SK-N-SH (cell line): ENCODE measurements around the gene SCGB3A1. TPM values are rescaled to one million over a fixed set of nuclear protein-coding genes. Genes with fewer than 3 reads are reported as not detected.
A peak's percentile ranks its signal among the peaks of the same experiment; 100 is the strongest.

Experiments
- CTCF ChIA-PET: fragments of 300-600, 350-600 bp; formaldehyde crosslinking; extraction: SDS; loops from one replicate; lab custom pipeline; 2021; lab: Yijun Ruan, JAX
- POLR2A ChIA-PET: fragments of 350-600 bp; sonication (Branson Sonifier 250); formaldehyde crosslinking; extraction: SDS; loops from one replicate; lab custom pipeline; 2020; ENCODE audit warnings: antibody characterized with exemption, inconsistent platforms; lab: Yijun Ruan, JAX
- DNase-seq: peaks from one replicate; pipeline ENCODE4 v3.0.0; 2012
- H2AFZ ChIP-seq: fragments of 200-600 bp; sonication (generic); 2 replicates; pipeline ENCODE4 v1.8.1; 2016; ENCODE audit warnings: antibody characterized with exemption, mild to moderate bottlenecking, low read depth
- H3F3A ChIP-seq: fragments of 200-600 bp; sonication (generic); replicated peaks from 2 replicates; pipeline ENCODE3; 2016; ENCODE audit warnings: antibody characterized with exemption, mild to moderate bottlenecking; ENCODE audit not compliant: insufficient read depth
- H3K27ac ChIP-seq, 2 experiments: fragments of 200-500 bp in 1 of 2; fragments of 200-600 bp in 1 of 2; sonication (Bioruptor generic) in 1 of 2; sonication (generic), shearing (Covaris generic) in 1 of 2; 2 replicates each; pipeline versions ENCODE4 v1.5.1 to v1.6.1; 2014 to 2016; ENCODE audit warnings: low read depth in 2 of 2, inconsistent platforms in 1 of 2, low read length in 1 of 2, mild to moderate bottlenecking in 1 of 2, mixed read lengths in 1 of 2
- H3K27me3 ChIP-seq: fragments of 200-600 bp; sonication (generic), shearing (Covaris generic); 2 replicates; pipeline ENCODE4 v1.6.1; 2016; ENCODE audit warnings: mixed run types; ENCODE audit not compliant: insufficient read depth
- H3K36me3 ChIP-seq, 2 experiments: fragments of 200-500 bp in 1 of 2; fragments of 200-600 bp in 1 of 2; sonication (Bioruptor generic) in 1 of 2; sonication (generic) in 1 of 2; replicated peaks in 1 of 2; 2 replicates each; pipeline versions ENCODE3 to v1.5.1; 2014 to 2016; ENCODE audit warnings: low read length in 1 of 2, mild to moderate bottlenecking in 1 of 2; ENCODE audit not compliant: insufficient read depth in 2 of 2, control insufficient read depth in 1 of 2
- H3K4me1 ChIP-seq, 2 experiments: fragments of 200-500 bp in 1 of 2; fragments of 200-600 bp in 1 of 2; sonication (Bioruptor generic) in 1 of 2; sonication (generic), shearing (Covaris generic) in 1 of 2; 2 replicates each; pipeline versions ENCODE4 v1.5.1 to v1.6.1; 2014 to 2016; ENCODE audit warnings: low read depth in 1 of 2, low read length in 1 of 2, mixed run types in 1 of 2; ENCODE audit not compliant: insufficient read depth in 2 of 2, control insufficient read depth in 1 of 2
- H3K4me2 ChIP-seq: fragments of 200-600 bp; sonication (generic), shearing (Covaris generic); 2 replicates; pipeline ENCODE4 v1.6.1; 2017; ENCODE audit warnings: mixed run types
- H3K4me3 ChIP-seq, 2 experiments: fragments of 200-500 bp in 1 of 2; fragments of 200-600 bp in 1 of 2; sonication (Bioruptor generic) in 1 of 2; sonication (generic), shearing (Covaris generic) in 1 of 2; 2 replicates each; pipeline versions ENCODE4 v1.5.1 to v1.8.1; 2014 to 2016; ENCODE audit warnings: low read depth in 2 of 2, inconsistent platforms in 1 of 2, low read length in 1 of 2, mild to moderate bottlenecking in 1 of 2, mixed read lengths in 1 of 2, moderate library complexity in 1 of 2
- H3K79me2 ChIP-seq: fragments of 200-600 bp; sonication (generic); 2 replicates; pipeline ENCODE4 v1.8.1; 2017; ENCODE audit warnings: mild to moderate bottlenecking; ENCODE audit not compliant: insufficient read depth
- H3K9ac ChIP-seq: fragments of 200-600 bp; sonication (generic); 2 replicates; pipeline ENCODE4 v1.6.1; 2017; ENCODE audit warnings: mixed run types
- H3K9me2 ChIP-seq: fragments of 200-600 bp; sonication (generic); 2 replicates; pipeline ENCODE4 v1.6.1; 2017; ENCODE audit warnings: mixed run types
- H3K9me3 ChIP-seq: fragments of 200-600 bp; sonication (generic); 2 replicates; pipeline ENCODE4 v1.6.1; 2017; ENCODE audit warnings: mixed run types, mild to moderate bottlenecking, moderate library complexity
- H4K20me1 ChIP-seq: fragments of 200-600 bp; sonication (generic); 2 replicates; pipeline ENCODE4 v1.6.1; 2017; ENCODE audit warnings: mild to moderate bottlenecking, mixed run types; ENCODE audit not compliant: insufficient read depth
- CHD2 ChIP-seq: fragments of 150-350 bp; IDR thresholded peaks from 2 replicates; pipeline ENCODE4 v1.6.1; 2018; ENCODE audit warnings: low read length; ENCODE audit not compliant: partially characterized antibody
- ELF1 ChIP-seq: IDR thresholded peaks from 2 replicates; pipeline ENCODE4 v1.4.0; 2012
- EZH2phosphoT487 ChIP-seq: fragments of 200-600 bp; sonication (generic); IDR thresholded peaks from 2 replicates; pipeline ENCODE4 v1.6.1; 2017; ENCODE audit warnings: low read depth, mixed run types, mild to moderate bottlenecking, antibody characterized with exemption, moderate library complexity, borderline replicate concordance
- FOSL2 ChIP-seq: IDR thresholded peaks from 2 replicates; pipeline ENCODE4 v1.4.0; 2012; ENCODE audit warnings: low read depth, mild to moderate bottlenecking, moderate library complexity, borderline replicate concordance
- GABPA ChIP-seq: IDR thresholded peaks from 2 replicates; pipeline ENCODE4 v1.4.0; 2012; ENCODE audit warnings: low read depth, mild to moderate bottlenecking
- MXI1 ChIP-seq: IDR thresholded peaks from 2 replicates; pipeline ENCODE4 v1.6.1; 2012; ENCODE audit warnings: mild to moderate bottlenecking, low read depth, low read length, improper control_type of control experiment
- NFIC ChIP-seq: IDR thresholded peaks from 2 replicates; pipeline ENCODE4 v1.4.0; 2012; ENCODE audit warnings: borderline replicate concordance
- RAD21 ChIP-seq: IDR thresholded peaks from 2 replicates; pipeline ENCODE4 v1.6.1; 2012; ENCODE audit warnings: mild to moderate bottlenecking, low read length
- RCOR1 ChIP-seq: fragments of 150-350 bp; IDR thresholded peaks from 2 replicates; pipeline ENCODE4 v1.6.1; 2017; ENCODE audit warnings: antibody characterized with exemption, low read length
- RXRA ChIP-seq: IDR thresholded peaks from 2 replicates; pipeline ENCODE4 v1.4.0; 2012; ENCODE audit warnings: low read depth, mild to moderate bottlenecking, borderline replicate concordance
- SIN3A ChIP-seq: IDR thresholded peaks from 2 replicates; pipeline ENCODE4 v1.6.1; 2012; ENCODE audit warnings: low read depth, mild to moderate bottlenecking, low read length, moderate library complexity, borderline replicate concordance
- SMC3 ChIP-seq: IDR thresholded peaks from 2 replicates; pipeline ENCODE4 v1.6.1; 2012; ENCODE audit warnings: low read depth, low read length, improper control_type of control experiment
- WGBS: methylation state at CpG from one replicate; pipeline ENCODE4 v1.1.6; 2017; ENCODE audit warnings: low lambda C conversion rate; 5-methylcytosine and 5-hydroxymethylcytosine counted together
- polyA plus RNA-seq, 3 experiments: library from polyadenylated mRNA; depleted of rRNA; stranded (reverse); fragments of >200 nt; gene quantifications; 2 replicates each; pipeline ENCODE4 v1.2.3, GENCODE V29; 2012
- TF ChIP-seq, protein P1 (sequence below): fragments of 200-600 bp; sonication (generic); IDR thresholded peaks from 2 replicates; pipeline ENCODE4 v1.6.1; 2017; ENCODE audit warnings: antibody characterized with exemption, mild to moderate bottlenecking, moderate library complexity
- TF ChIP-seq, protein P2 (sequence below): fragments of 150-350 bp; IDR thresholded peaks from 2 replicates; pipeline ENCODE4 v1.6.1; 2016; ENCODE audit warnings: mild to moderate bottlenecking, low read depth, low read length
- TF ChIP-seq, protein P3 (sequence below): IDR thresholded peaks from 2 replicates; pipeline ENCODE4; 2012
- TF ChIP-seq, protein P4 (sequence below): IDR thresholded peaks from 2 replicates; pipeline ENCODE4 v1.4.0; 2012; ENCODE audit warnings: low read depth
- TF ChIP-seq, protein P5 (sequence below): IDR thresholded peaks from 2 replicates; pipeline ENCODE4 v1.6.1; 2012; ENCODE audit warnings: mild to moderate bottlenecking, low read depth, low read length, moderate library complexity

SCGB3A1 gene
- polyA plus RNA-seq, 1 of the 3 experiments (the other 2 are of a cell fraction): not detected

DNA sequence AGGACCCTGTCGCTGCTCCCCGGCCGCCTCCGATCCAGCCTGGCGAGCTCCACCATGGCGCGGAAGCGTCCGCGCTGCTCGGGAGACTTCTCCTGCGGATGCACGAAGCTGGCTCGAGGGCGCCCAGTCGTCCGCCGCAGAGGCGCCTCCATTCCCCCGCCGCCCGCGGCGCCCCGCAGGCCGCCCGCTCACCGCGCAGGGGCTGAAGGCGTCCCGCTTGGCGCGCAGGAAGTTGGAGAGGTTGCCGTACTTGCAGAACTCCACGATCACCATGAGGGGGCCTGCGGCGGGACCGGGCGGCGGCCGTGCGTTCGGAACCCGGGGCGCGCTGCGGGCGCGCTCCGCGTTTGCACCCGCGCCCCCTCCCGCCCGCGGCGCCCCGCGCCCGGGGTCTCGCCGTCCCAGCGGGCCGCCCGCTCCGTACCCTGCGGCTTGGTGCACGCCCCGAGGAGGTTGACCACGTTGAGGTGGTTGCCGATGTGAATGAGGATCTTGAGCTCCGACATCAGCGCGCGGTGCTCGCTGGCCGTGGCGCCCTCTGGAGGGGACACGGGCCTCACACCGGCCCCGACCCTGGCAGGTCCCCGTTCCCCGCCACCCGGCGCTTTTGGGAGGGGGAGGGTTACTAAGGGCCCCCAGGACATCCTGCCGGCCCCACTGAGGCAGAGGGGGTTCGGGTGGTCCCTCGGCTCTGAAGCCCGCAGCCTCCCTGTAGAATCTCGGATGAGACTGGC is 27.7 kb upstream of the SCGB3A1 start:
- H3K9me2 ChIP-seq: no peaks in the 10 kb centered on the region
- no peaks in the 10 kb centered on the region for H3K9me3 ChIP-seq
- TF ChIP-seq, protein P1, sequence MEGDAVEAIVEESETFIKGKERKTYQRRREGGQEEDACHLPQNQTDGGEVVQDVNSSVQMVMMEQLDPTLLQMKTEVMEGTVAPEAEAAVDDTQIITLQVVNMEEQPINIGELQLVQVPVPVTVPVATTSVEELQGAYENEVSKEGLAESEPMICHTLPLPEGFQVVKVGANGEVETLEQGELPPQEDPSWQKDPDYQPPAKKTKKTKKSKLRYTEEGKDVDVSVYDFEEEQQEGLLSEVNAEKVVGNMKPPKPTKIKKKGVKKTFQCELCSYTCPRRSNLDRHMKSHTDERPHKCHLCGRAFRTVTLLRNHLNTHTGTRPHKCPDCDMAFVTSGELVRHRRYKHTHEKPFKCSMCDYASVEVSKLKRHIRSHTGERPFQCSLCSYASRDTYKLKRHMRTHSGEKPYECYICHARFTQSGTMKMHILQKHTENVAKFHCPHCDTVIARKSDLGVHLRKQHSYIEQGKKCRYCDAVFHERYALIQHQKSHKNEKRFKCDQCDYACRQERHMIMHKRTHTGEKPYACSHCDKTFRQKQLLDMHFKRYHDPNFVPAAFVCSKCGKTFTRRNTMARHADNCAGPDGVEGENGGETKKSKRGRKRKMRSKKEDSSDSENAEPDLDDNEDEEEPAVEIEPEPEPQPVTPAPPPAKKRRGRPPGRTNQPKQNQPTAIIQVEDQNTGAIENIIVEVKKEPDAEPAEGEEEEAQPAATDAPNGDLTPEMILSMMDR: peak; percentile 53
- TF ChIP-seq, protein P2, sequence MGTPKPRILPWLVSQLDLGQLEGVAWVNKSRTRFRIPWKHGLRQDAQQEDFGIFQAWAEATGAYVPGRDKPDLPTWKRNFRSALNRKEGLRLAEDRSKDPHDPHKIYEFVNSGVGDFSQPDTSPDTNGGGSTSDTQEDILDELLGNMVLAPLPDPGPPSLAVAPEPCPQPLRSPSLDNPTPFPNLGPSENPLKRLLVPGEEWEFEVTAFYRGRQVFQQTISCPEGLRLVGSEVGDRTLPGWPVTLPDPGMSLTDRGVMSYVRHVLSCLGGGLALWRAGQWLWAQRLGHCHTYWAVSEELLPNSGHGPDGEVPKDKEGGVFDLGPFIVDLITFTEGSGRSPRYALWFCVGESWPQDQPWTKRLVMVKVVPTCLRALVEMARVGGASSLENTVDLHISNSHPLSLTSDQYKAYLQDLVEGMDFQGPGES: no peak
- TF ChIP-seq SMC3 (no peak; the same call in 1 of the 2 replicates), RXRA (no peak), RAD21 (0 out of 2 replicates have a peak, but pooled peaks have one; percentile 9)
- TF ChIP-seq, protein P3, sequence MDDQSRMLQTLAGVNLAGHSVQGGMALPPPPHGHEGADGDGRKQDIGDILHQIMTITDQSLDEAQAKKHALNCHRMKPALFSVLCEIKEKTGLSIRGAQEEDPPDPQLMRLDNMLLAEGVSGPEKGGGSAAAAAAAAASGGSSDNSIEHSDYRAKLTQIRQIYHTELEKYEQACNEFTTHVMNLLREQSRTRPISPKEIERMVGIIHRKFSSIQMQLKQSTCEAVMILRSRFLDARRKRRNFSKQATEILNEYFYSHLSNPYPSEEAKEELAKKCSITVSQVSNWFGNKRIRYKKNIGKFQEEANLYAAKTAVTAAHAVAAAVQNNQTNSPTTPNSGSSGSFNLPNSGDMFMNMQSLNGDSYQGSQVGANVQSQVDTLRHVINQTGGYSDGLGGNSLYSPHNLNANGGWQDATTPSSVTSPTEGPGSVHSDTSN: no peak
- no peaks in the 10 kb centered on the region for H3F3A ChIP-seq
- H3K4me1 ChIP-seq: no peaks in the 10 kb centered on the region
- H4K20me1 ChIP-seq: no peaks in the 10 kb centered on the region
- peaks cover 18% of the 10 kb centered on the region for H3K27me3 ChIP-seq
- peak overlapping the region; percentile 35 to 46; a peak in 3 of 4 replicates for H3K4me3 ChIP-seq
- peak; percentile 91 for DNase-seq
- peak overlapping the region; percentile 83 for H3K4me2 ChIP-seq
- no peak overlapping the region for H3K27ac ChIP-seq
- H3K36me3 ChIP-seq: no peaks in the 10 kb centered on the region
- 0% methylated on average over 7 of the region's 90 CpGs for WGBS
- no peak overlapping the region for H3K9ac ChIP-seq
- H2AFZ ChIP-seq: peak overlapping the region; percentile 84; the same call in 1 of the 2 replicates
- ChIA-PET CTCF (interaction anchor here (0.6 to 2.1 kb wide), 34 partner anchors 8 to 436 kb away, joined by 3 to 43 read pairs (median 4); partner anchors contain the start of gene SCGB3A1), POLR2A (no interaction called here)
- no peaks in the 10 kb centered on the region for H3K79me2 ChIP-seq

DNA sequence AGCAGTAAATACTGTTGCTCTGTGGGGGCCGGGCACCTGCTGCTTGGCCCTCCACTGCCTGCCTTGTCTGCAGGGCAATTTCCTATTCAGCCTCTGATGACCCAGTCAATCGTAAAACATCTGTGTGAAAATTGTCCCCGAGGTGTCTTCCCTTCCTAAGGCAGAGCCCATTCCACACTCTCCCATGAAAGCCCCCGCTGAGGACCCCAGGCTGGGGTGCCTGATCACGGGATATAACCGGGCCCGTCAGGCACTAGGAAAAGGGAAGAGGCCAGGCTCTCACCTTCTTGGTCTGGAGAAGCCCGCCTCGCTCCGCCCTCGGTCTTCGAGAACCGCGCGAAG is 27.2 kb upstream of the SCGB3A1 start:
- H3K9me2 ChIP-seq: no peaks in the 10 kb centered on the region
- no peaks in the 10 kb centered on the region for H3F3A ChIP-seq
- no peak overlapping the region for H3K27ac ChIP-seq
- CTCF ChIA-PET: interaction anchor here (0.7 to 2.1 kb wide), 30 partner anchors 7 to 437 kb away, joined by 3 to 43 read pairs (median 4); partner anchors contain the start of gene SCGB3A1
- H4K20me1 ChIP-seq: no peaks in the 10 kb centered on the region
- no peaks in the 10 kb centered on the region for H3K79me2 ChIP-seq
- 0% methylated on average over 15 of the region's 15 CpGs for WGBS
- no peak overlapping the region for H3K9ac ChIP-seq
- no peaks in the 10 kb centered on the region for H3K4me1 ChIP-seq
- DNase-seq: no peak
- H3K27me3 ChIP-seq: peaks cover 18% of the 10 kb centered on the region
- peak overlapping the region; percentile 35 to 46; a peak in 1 of 4 replicates for H3K4me3 ChIP-seq
- no peaks in the 10 kb centered on the region for H3K36me3 ChIP-seq
- peak overlapping the region; percentile 84; the same call in 1 of the 2 replicates for H2AFZ ChIP-seq
- POLR2A ChIA-PET: no interaction called here
- H3K4me2 ChIP-seq: peak overlapping the region; percentile 83
- TF ChIP-seq GABPA (no peak), NFIC (no peak), RCOR1 (no peak), SIN3A (no peak), ELF1 (no peak), EZH2phosphoT487 (no peak), CHD2 (no peak), FOSL2 (no peak), MXI1 (no peak)
- TF ChIP-seq, protein P2: no peak
- TF ChIP-seq, protein P4, sequence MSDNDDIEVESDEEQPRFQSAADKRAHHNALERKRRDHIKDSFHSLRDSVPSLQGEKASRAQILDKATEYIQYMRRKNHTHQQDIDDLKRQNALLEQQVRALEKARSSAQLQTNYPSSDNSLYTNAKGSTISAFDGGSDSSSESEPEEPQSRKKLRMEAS: no peak
- TF ChIP-seq, protein P5, sequence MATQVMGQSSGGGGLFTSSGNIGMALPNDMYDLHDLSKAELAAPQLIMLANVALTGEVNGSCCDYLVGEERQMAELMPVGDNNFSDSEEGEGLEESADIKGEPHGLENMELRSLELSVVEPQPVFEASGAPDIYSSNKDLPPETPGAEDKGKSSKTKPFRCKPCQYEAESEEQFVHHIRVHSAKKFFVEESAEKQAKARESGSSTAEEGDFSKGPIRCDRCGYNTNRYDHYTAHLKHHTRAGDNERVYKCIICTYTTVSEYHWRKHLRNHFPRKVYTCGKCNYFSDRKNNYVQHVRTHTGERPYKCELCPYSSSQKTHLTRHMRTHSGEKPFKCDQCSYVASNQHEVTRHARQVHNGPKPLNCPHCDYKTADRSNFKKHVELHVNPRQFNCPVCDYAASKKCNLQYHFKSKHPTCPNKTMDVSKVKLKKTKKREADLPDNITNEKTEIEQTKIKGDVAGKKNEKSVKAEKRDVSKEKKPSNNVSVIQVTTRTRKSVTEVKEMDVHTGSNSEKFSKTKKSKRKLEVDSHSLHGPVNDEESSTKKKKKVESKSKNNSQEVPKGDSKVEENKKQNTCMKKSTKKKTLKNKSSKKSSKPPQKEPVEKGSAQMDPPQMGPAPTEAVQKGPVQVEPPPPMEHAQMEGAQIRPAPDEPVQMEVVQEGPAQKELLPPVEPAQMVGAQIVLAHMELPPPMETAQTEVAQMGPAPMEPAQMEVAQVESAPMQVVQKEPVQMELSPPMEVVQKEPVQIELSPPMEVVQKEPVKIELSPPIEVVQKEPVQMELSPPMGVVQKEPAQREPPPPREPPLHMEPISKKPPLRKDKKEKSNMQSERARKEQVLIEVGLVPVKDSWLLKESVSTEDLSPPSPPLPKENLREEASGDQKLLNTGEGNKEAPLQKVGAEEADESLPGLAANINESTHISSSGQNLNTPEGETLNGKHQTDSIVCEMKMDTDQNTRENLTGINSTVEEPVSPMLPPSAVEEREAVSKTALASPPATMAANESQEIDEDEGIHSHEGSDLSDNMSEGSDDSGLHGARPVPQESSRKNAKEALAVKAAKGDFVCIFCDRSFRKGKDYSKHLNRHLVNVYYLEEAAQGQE: no peak
- no peaks in the 10 kb centered on the region for H3K9me3 ChIP-seq
